ENCODE measurements around the gene EML1. TPM values are rescaled to one million over a fixed set of nuclear protein-coding genes. Genes with fewer than 3 reads are reported as not detected.

Gene EML1
- total and polyA plus RNA-seq, 2 of the 13 experiments (the other 11 are each of a cell fraction or from before 2014, with no cell fraction given): 0.59 to 1.7 TPM

GRCh38 chr14:99805757-99806439 is 12.7 kb downstream of the EML1 start:
- DNase-seq (ENCODE audit: low spot score): no peak
- no peak for ATAC-seq
- Histone ChIP-seq H3K4me2 (ENCODE audit: low read depth, low read length) (no peak overlapping the region), H3K79me2 (ENCODE audit: insufficient read depth, low read length) (no peaks in the 10 kb centered on the region), H3K4me1 (ENCODE audit: insufficient read depth, low read length) (peaks cover 9% of the 10 kb centered on the region; the same call in 1 of the 2 replicates), H3K27me3 (ENCODE audit: control insufficient read depth in 1 of 2, insufficient read depth in 2 of 2, low read length in 2 of 2) (no peaks in the 10 kb centered on the region), H2AFZ (ENCODE audit: low read length) (no peak overlapping the region), H3K9ac (ENCODE audit: insufficient read depth, low read depth, low read length) (no peak overlapping the region), H3K9me3 (ENCODE audit: low read length) (no peaks in the 10 kb centered on the region), H3K36me3 (replicated peaks in 1 of 2; ENCODE audit: control insufficient read depth in 1 of 2, insufficient read depth in 2 of 2, low read length in 2 of 2) (no peaks in the 10 kb centered on the region), H3K4me3 (replicated peaks in 1 of 3; ENCODE audit: insufficient read depth in 1 of 3, low read depth in 2 of 3, low read length in 3 of 3) (no peak overlapping the region), H3K27ac (ENCODE audit: extremely low read length, insufficient read depth, low read length) (no peak overlapping the region), H4K20me1 (ENCODE audit: insufficient read depth, low read length) (no peaks in the 10 kb centered on the region)
- no peak for FAIRE-seq
- BruUV-seq (replicated peaks): no TSS peak
- in situ Hi-C loops (cut with HindIII; ENCODE audit: extremely low pct_ligation_motif_present, low pct_unique_long_range_greater_than_20kb) (no loop called here), intact Hi-C loops (cut with micrococcal nuclease; ENCODE audit: unreplicated experiment) (no loop called here)
- TF ChIP-seq, protein P1, sequence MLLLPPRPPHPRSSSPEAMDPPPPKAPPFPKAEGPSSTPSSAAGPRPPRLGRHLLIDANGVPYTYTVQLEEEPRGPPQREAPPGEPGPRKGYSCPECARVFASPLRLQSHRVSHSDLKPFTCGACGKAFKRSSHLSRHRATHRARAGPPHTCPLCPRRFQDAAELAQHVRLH (CRISPR knock-in tag; IDR thresholded peaks at IDR 0.05; ENCODE audit: borderline replicate concordance, low read depth): no peak
- TF ChIP-seq KLF9 (CRISPR knock-in tag; IDR thresholded peaks at IDR 0.05; ENCODE audit: low read depth) (no peak), ZMYM4 (CRISPR knock-in tag; IDR thresholded peaks at IDR 0.05) (no peak), MLLT10 (CRISPR knock-in tag; IDR thresholded peaks at IDR 0.05) (no peak), ZNF709 (CRISPR knock-in tag; IDR thresholded peaks at IDR 0.05) (no peak), ZNF329 (CRISPR knock-in tag; IDR thresholded peaks at IDR 0.05; ENCODE audit: low read depth) (no peak), NFYB (CRISPR knock-in tag; IDR thresholded peaks at IDR 0.05) (no peak), ZNF878 (CRISPR knock-in tag; IDR thresholded peaks at IDR 0.05) (no peak), BHLHE40 (IDR thresholded peaks at IDR 0.05; ENCODE audit: low read length) (no peak), FLYWCH1 (CRISPR knock-in tag; IDR thresholded peaks at IDR 0.05) (no peak), ZFP37 (CRISPR knock-in tag; IDR thresholded peaks at IDR 0.05; ENCODE audit: borderline replicate concordance) (no peak), ZFP36 (IDR thresholded peaks at IDR 0.05; ENCODE audit: borderline replicate concordance, low read depth, low read length, partially characterized antibody) (no peak), ZNF225 (CRISPR knock-in tag; IDR thresholded peaks at IDR 0.05) (no peak), ZNF143 (CRISPR knock-in tag; IDR thresholded peaks at IDR 0.05) (no peak), MXI1 (IDR thresholded peaks at IDR 0.05; ENCODE audit: borderline replicate concordance, low read depth, low read length) (no peak)
- WGBS (ENCODE audit: low lambda C conversion rate): 72% methylated on average over 12 of the region's 12 CpGs
- POLR2A ChIA-PET: no interaction called here
- CTCF ChIA-PET (ENCODE audit: low intra/inter-chr PET ratio, low total read pairs): no interaction called here
